Measurements from ENCODE around the gene ZNF716.
"Not testable (repeated sequence)": the region's sequence is repeated elsewhere in the genome, so short reads cannot be mapped to it uniquely, and the experiment has no call there.

The ZNF716 gene

GRCh38 chr7:57480304-57480703 is 30.3 kb downstream of the ZNF716 start:
- not testable (repeated sequence) for ATAC-seq (ENCODE audit: insufficient read depth, low read depth); DNase-seq

GRCh38 chr7:57485022-57485421 is 35.0 kb downstream of the ZNF716 start:
- H3K27me3 ChIP-seq (ENCODE audit: insufficient read depth, low read length, poor library complexity); DNase-seq; H3K36me3 ChIP-seq (ENCODE audit: insufficient read depth, low read length); ATAC-seq (ENCODE audit: insufficient read depth, low read depth); H3K9ac ChIP-seq (ENCODE audit: low read depth, low read length); H3K4me1 ChIP-seq (ENCODE audit: insufficient read depth, low read length); H3K4me2 ChIP-seq (ENCODE audit: insufficient read depth, low read length); H3K79me2 ChIP-seq (ENCODE audit: insufficient read depth, low read length); H3K4me3 ChIP-seq (ENCODE audit: low read depth in 1 of 2, low read length in 2 of 2); H3K27ac ChIP-seq (ENCODE audit: low read length); H2AFZ ChIP-seq (ENCODE audit: low read depth, low read length); H4K20me1 ChIP-seq (ENCODE audit: insufficient read depth, low read length): not testable (repeated sequence)
- peaks cover 41% of the 10 kb centered on the region for H3K9me3 ChIP-seq (ENCODE audit: insufficient read depth, low read length, severe bottlenecking)

More at GRCh38 chr7:57480304-57480703, 30.3 kb downstream of the ZNF716 start:
- not testable (repeated sequence) for H3K9ac ChIP-seq (ENCODE audit: low read depth, low read length); H3K27ac ChIP-seq (ENCODE audit: low read length); H3K4me3 ChIP-seq (ENCODE audit: low read depth in 1 of 2, low read length in 2 of 2); H3K79me2 ChIP-seq (ENCODE audit: insufficient read depth, low read length); H4K20me1 ChIP-seq (ENCODE audit: insufficient read depth, low read length); H3K9me3 ChIP-seq (ENCODE audit: insufficient read depth, low read length, severe bottlenecking); H3K4me1 ChIP-seq (ENCODE audit: insufficient read depth, low read length); H3K4me2 ChIP-seq (ENCODE audit: insufficient read depth, low read length); H2AFZ ChIP-seq (ENCODE audit: low read depth, low read length); H3K36me3 ChIP-seq (ENCODE audit: insufficient read depth, low read length); H3K27me3 ChIP-seq (ENCODE audit: insufficient read depth, low read length, poor library complexity)
- TF ChIP-seq CTCF (IDR thresholded peaks at IDR 0.05; ENCODE audit: borderline replicate concordance, extremely low read depth, low read length, poor library complexity, severe bottlenecking), result peak; percentile 26

GRCh38 chr7:57487957-57488356 is 38.0 kb downstream of the ZNF716 start:
- H3K9ac ChIP-seq (ENCODE audit: low read depth, low read length), result no peak overlapping the region
- no peaks in the 10 kb centered on the region for H3K36me3 ChIP-seq (ENCODE audit: insufficient read depth, low read length)
- peaks cover 60% of the 10 kb centered on the region for H3K9me3 ChIP-seq (ENCODE audit: insufficient read depth, low read length, severe bottlenecking)
- H3K79me2 ChIP-seq (ENCODE audit: insufficient read depth, low read length), result no peaks in the 10 kb centered on the region
- no peak overlapping the region for H3K27ac ChIP-seq (ENCODE audit: low read length)
- DNase-seq (no peak), ATAC-seq (ENCODE audit: insufficient read depth, low read depth) (no peak)
- no peak overlapping the region for H3K4me3 ChIP-seq (ENCODE audit: low read depth in 1 of 2, low read length in 2 of 2)
- H3K4me2 ChIP-seq (ENCODE audit: insufficient read depth, low read length), result no peak overlapping the region
- no peaks in the 10 kb centered on the region for H3K27me3 ChIP-seq (ENCODE audit: insufficient read depth, low read length, poor library complexity)
- H3K4me1 ChIP-seq (ENCODE audit: insufficient read depth, low read length), result no peaks in the 10 kb centered on the region
- H2AFZ ChIP-seq (ENCODE audit: low read depth, low read length), result no peak overlapping the region
- no peaks in the 10 kb centered on the region for H4K20me1 ChIP-seq (ENCODE audit: insufficient read depth, low read length)
- no peak for TF ChIP-seq EZH2 (IDR thresholded peaks at IDR 0.05; ENCODE audit: borderline replicate concordance, low read depth, low read length, severe bottlenecking)
- no peak for TF ChIP-seq CTCF (IDR thresholded peaks at IDR 0.05; ENCODE audit: borderline replicate concordance, extremely low read depth, low read length, poor library complexity, severe bottlenecking)

GRCh38 chr7:57495111-57495510 is 45.1 kb downstream of the ZNF716 start:
- H3K9ac ChIP-seq (ENCODE audit: low read depth, low read length); H4K20me1 ChIP-seq (ENCODE audit: insufficient read depth, low read length); ATAC-seq (ENCODE audit: insufficient read depth, low read depth); H3K27ac ChIP-seq (ENCODE audit: low read length); H3K4me3 ChIP-seq (ENCODE audit: low read depth in 1 of 2, low read length in 2 of 2); H3K4me2 ChIP-seq (ENCODE audit: insufficient read depth, low read length); H2AFZ ChIP-seq (ENCODE audit: low read depth, low read length); H3K27me3 ChIP-seq (ENCODE audit: insufficient read depth, low read length, poor library complexity); DNase-seq; H3K79me2 ChIP-seq (ENCODE audit: insufficient read depth, low read length); H3K36me3 ChIP-seq (ENCODE audit: insufficient read depth, low read length); H3K4me1 ChIP-seq (ENCODE audit: insufficient read depth, low read length): not testable (repeated sequence)
- H3K9me3 ChIP-seq (ENCODE audit: insufficient read depth, low read length, severe bottlenecking), result peaks cover 44% of the 10 kb centered on the region
